ENCODE measurements around the gene CCL3. TPM values are rescaled to one million over a fixed set of nuclear protein-coding genes. Genes with fewer than 3 reads are reported as not detected.
"Not testable (repeated sequence)": the region's sequence is repeated elsewhere in the genome, so short reads cannot be mapped to it uniquely, and the experiment has no call there.

Gene CCL3
- total RNA-seq, 1 donor from 2014 or later, result 9.9 TPM

DNA sequence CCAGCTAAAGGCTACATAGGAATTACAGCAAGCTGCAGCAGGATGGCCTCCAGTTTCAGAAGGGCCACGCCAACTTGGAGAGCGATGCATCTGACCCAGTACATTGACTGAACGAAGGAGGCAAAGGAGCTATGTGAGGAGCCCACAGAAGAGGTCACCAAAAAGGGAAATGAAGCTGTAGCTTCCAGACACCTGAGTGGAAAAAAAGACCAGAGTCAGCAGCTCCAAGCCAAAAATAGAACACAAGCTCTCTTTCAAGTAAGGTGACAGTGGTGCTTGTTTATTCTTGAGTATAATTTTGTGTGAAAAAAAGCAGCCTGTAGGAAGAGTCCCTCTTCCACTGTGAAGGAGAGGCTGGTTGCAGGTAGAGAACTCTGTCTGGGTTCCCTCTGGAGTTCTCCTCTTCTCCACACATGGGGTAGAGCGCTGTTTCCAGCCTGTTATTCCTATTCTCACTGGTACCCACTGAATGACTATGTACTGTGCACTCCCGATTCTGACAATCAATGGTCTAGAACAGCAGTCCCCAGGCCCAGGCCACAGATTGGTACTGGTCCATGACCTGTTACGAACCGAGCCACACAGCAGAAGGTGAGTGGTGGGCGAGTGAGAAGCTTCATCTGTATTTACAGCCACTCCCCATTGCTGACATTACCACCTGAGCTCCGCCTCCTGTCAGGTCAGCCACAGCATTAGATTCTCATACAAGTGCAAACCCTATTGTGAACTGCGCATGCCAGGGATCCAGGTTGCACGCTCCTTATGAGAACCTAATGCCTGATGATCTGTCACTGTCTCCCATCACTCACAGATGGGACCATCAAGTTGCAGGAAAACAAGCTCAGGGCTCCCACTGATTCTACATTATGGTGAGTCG lies 28.8 kb upstream of the CCL3 start:
- TF ChIP-seq, protein P1, sequence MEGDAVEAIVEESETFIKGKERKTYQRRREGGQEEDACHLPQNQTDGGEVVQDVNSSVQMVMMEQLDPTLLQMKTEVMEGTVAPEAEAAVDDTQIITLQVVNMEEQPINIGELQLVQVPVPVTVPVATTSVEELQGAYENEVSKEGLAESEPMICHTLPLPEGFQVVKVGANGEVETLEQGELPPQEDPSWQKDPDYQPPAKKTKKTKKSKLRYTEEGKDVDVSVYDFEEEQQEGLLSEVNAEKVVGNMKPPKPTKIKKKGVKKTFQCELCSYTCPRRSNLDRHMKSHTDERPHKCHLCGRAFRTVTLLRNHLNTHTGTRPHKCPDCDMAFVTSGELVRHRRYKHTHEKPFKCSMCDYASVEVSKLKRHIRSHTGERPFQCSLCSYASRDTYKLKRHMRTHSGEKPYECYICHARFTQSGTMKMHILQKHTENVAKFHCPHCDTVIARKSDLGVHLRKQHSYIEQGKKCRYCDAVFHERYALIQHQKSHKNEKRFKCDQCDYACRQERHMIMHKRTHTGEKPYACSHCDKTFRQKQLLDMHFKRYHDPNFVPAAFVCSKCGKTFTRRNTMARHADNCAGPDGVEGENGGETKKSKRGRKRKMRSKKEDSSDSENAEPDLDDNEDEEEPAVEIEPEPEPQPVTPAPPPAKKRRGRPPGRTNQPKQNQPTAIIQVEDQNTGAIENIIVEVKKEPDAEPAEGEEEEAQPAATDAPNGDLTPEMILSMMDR (IDR thresholded peaks at IDR 0.05), result no peak
- H3K4me1 ChIP-seq, result no peaks in the 10 kb centered on the region
- H3K4me3 ChIP-seq, result no peak overlapping the region
- no peaks in the 10 kb centered on the region for H3K9me3 ChIP-seq
- no peaks in the 10 kb centered on the region for H3K36me3 ChIP-seq
- ATAC-seq (no peak), DNase-seq (no peak)
- no peak overlapping the region for H3K27ac ChIP-seq
- no peaks in the 10 kb centered on the region for H3K27me3 ChIP-seq
- intact Hi-C loops (cut with DNase I), result no loop called here

DNA sequence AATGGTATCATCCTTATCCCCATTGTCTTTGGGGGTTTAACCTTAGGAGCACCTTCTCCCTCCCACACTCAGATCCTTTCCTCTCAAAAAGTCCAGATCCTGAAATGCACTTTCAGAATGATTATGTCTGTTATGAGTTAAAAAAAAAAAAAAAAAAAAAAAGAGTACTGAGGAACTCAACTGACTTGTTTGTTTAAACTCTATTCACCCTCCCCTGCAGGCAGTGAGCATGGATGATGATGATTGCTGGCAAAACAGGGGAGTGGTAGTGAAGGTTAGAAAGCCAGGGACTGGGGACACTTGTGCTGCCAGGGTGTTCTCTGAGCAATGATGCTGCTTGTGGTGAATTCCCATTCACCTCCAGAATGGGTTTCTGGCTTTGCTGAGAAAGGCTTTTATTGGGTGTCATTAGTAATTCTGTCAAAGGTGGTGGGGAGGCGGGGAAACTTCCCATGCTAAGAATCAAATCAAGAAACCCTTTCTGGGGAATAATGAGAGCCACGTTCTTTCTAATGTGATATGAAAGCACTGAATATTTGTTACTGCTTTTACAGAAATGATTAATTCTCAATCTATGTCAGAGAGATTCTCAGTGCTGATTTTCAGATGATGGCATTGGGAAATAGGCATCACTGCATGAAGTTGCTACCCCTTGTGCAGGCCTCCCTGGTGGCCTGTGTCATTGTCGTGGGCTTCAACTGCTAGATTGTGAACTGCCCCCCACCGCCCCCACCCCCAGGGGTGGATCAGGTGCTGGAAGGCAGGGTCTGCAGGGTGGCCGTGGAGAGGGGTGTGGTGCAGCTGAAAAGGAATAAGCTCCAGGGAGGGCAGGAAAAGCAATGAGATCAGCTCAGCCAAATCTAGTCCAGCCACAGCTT lies 27.8 kb upstream of the CCL3 start:
- no peaks in the 10 kb centered on the region for H3K27me3 ChIP-seq
- H3K9me3 ChIP-seq, result no peaks in the 10 kb centered on the region
- no peak for DNase-seq
- H3K4me1 ChIP-seq, result no peaks in the 10 kb centered on the region
- intact Hi-C loops (cut with DNase I), result no loop called here
- H3K36me3 ChIP-seq, result no peaks in the 10 kb centered on the region
- no peak for ATAC-seq
- H3K27ac ChIP-seq, result no peak overlapping the region
- TF ChIP-seq, protein P1 (IDR thresholded peaks at IDR 0.05), result no peak
- no peak overlapping the region for H3K4me3 ChIP-seq

DNA sequence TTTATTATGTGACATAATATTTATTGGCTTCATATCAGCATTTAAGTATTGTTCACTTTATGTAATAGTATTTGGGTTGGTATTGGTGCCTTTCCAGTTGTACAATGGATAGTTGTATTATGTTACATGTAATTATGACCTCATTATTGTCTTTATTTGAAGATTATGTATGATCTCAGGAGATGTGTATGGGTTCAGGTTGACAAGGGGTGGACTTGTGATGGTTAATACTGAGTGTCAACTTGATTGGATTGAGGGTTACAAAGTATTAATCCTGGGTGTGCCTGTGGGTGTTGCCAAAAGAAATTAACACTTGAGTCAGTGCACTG lies 25.7 kb upstream of the CCL3 start:
- H3K4me3 ChIP-seq; DNase-seq; H3K9me3 ChIP-seq; intact Hi-C loops (cut with DNase I); H3K27ac ChIP-seq; H3K27me3 ChIP-seq; H3K36me3 ChIP-seq; ATAC-seq; H3K4me1 ChIP-seq: not testable (repeated sequence)

DNA sequence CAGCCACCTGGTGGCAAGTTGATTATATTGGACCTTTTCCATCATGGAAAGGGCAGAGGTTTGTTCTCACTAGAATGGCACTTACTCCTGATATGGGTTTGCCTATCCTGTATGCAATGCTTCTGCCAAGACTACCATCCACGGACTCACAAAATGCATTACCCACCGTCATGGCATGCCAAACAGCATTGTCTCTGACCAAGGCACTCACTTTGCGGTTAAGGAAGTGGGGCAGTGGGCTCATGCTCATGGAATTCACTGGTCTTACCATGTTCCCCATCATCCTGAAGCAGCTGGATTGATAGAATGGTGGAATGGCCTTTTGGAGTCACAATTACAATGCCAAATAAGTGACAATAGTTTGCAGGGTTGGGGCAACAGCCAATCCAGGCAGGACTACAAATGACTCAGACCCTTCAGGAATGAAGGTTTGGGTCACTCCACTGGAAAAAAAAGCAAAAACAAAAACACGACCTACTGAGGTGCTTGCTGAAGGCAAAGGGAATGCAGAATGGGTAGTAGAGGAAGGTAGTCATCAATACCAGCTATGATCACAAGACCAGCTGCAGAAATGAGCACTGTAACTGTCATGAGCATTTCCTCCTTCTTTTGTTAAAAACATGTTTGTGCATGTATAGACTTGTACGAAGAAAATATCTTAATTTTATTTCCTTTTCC lies 25.2 kb upstream of the CCL3 start:
- intact Hi-C loops (cut with DNase I); ATAC-seq: not testable (repeated sequence)

DNA sequence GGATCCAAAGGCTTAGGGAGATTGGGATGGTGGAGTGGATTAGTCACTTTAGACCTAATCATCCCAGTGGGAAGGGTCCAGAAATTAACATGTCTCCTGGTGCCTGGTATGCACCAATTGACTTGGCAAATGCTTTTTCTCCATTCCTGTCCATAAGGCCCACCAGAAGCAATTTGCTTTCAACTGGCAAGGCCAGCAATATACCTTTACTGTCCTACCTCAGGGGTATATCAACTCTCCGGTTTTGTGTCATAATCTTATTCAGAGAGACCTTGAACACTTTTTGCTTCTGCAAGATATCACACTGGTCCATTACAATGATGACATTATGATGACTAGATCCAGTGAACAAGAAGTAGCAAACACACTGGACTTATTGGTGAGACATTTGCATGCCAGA lies 23.2 kb upstream of the CCL3 start:
- H3K4me1 ChIP-seq; H3K36me3 ChIP-seq; ATAC-seq; H3K4me3 ChIP-seq; H3K27me3 ChIP-seq; H3K27ac ChIP-seq; H3K9me3 ChIP-seq; DNase-seq; intact Hi-C loops (cut with DNase I): not testable (repeated sequence)

More for the DNA sequence above, 25.2 kb upstream of the CCL3 start:
- H3K4me1 ChIP-seq, DNase-seq, H3K27me3 ChIP-seq, H3K27ac ChIP-seq, H3K9me3 ChIP-seq, H3K4me3 ChIP-seq, H3K36me3 ChIP-seq: not testable (repeated sequence)

DNA sequence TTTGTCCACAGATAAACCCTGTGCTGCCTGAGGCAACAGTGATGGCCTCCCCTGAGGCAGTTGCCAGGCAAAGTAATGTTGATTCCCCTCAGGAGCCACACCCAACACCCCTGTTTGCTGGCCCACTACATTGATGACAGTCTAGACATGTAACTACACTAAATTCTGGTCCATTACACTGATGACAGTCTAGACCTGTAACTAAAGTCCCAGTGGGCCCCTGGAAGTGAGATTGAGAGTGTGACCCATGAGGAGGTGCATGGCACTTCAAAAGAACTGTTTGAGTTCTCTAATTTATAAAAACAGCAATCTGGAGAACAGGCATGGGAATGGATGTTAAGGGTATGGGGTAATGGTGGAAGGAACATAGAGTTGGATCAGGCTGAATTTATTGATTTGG lies 22.6 kb upstream of the CCL3 start:
- no peak overlapping the region for H3K4me3 ChIP-seq
- TF ChIP-seq, protein P1 (IDR thresholded peaks at IDR 0.05), result no peak
- no peaks in the 10 kb centered on the region for H3K4me1 ChIP-seq
- H3K36me3 ChIP-seq, result no peaks in the 10 kb centered on the region
- H3K27ac ChIP-seq, result no peak overlapping the region
- no peak for DNase-seq
- no peaks in the 10 kb centered on the region for H3K27me3 ChIP-seq
- intact Hi-C loops (cut with DNase I), result no loop called here
- ATAC-seq, result no peak
- H3K9me3 ChIP-seq, result no peaks in the 10 kb centered on the region

DNA sequence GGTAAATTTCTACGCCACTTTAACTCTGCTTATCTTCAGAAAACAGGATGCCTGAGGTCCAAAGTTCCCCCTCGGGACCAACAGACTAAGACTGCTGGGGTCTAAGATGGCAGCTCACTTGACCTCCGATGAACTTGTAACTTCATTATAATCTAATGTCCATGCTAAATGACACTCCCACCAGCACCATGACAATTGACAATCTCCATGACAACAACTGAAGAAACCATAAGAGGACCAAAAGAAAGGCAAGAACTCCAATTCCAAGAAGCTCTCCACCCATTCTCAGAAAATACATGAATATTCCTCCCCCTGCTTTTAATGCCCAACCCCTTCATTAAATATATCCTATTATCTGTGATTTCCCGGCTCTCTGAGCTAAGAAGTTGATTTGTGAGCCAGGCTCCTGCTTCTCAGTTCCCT lies 21.1 kb upstream of the CCL3 start:
- no peaks in the 10 kb centered on the region for H3K27me3 ChIP-seq
- no peaks in the 10 kb centered on the region for H3K36me3 ChIP-seq
- no peak for ATAC-seq
- no peak overlapping the region for H3K27ac ChIP-seq
- no peaks in the 10 kb centered on the region for H3K9me3 ChIP-seq
- H3K4me1 ChIP-seq, result no peaks in the 10 kb centered on the region
- no peak for DNase-seq
- intact Hi-C loops (cut with DNase I), result no loop called here
- H3K4me3 ChIP-seq, result no peak overlapping the region
- TF ChIP-seq, protein P1 (IDR thresholded peaks at IDR 0.05), result no peak

DNA sequence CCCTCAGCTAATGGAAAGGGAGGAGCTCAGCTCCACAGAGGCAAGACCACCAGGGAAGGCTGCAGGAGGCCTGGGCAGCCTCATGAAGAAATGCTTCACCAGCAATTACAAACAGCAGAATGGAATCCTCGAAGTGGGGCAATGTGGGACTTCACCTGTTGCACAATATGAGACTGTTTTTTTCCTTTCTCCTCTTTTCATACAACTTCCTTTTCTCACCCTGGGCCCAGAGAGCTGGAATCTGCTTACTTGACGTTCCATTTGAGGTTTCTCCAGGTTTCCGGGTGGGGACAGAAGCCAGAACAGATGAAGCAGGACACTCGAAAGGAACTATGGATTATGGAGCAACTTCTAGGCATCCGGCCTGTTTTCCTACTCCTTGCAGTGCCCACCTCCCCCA lies 18.3 kb upstream of the CCL3 start:
- H3K27ac ChIP-seq, result peak overlapping the region; percentile 24
- H3K4me1 ChIP-seq; H3K27me3 ChIP-seq; H3K36me3 ChIP-seq; H3K4me3 ChIP-seq; H3K9me3 ChIP-seq; DNase-seq; intact Hi-C loops (cut with DNase I): not testable (repeated sequence)
- ATAC-seq, result peak; percentile 5
